ENCODE results near the gene SIPA1L3. TPM values are rescaled to one million over a fixed set of nuclear protein-coding genes. Genes with fewer than 3 reads are reported as not detected.

Gene SIPA1L3
- total and polyA plus RNA-seq, 12 donors: 2.2 to 24.1 (median 11.8) TPM

DNA sequence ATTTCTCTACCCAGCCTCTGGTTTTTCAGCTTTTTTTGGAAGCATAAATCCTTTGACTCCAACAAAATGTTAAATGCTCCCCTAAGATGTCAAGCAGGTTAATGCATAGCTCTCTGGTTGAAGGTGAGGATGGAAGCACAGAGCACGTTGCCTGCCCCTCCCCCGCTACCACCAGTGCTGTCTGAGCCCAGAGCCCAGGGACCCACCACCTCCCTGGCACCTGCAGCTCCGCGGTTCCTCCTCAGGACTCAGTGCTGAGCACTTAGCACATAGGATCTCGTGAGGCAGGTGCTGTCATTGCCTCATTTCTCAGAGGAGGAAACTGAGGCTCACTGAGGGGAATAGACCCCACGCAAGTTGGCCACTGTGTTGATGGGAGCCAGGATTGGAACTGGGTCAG lies 268.4 kb downstream of the SIPA1L3 start:
- peaks cover 0 to 10% (median 0%) of the 10 kb centered on the region in 3 donors for H3K9me3 ChIP-seq (replicated peaks in 1 of 3)
- H3K36me3 ChIP-seq (replicated peaks in 1 of 2): no peaks in the 10 kb centered on the region
- TF ChIP-seq, protein P1, sequence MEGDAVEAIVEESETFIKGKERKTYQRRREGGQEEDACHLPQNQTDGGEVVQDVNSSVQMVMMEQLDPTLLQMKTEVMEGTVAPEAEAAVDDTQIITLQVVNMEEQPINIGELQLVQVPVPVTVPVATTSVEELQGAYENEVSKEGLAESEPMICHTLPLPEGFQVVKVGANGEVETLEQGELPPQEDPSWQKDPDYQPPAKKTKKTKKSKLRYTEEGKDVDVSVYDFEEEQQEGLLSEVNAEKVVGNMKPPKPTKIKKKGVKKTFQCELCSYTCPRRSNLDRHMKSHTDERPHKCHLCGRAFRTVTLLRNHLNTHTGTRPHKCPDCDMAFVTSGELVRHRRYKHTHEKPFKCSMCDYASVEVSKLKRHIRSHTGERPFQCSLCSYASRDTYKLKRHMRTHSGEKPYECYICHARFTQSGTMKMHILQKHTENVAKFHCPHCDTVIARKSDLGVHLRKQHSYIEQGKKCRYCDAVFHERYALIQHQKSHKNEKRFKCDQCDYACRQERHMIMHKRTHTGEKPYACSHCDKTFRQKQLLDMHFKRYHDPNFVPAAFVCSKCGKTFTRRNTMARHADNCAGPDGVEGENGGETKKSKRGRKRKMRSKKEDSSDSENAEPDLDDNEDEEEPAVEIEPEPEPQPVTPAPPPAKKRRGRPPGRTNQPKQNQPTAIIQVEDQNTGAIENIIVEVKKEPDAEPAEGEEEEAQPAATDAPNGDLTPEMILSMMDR (IDR thresholded peaks at IDR 0.05): no peak
- TF ChIP-seq POLR2A (IDR thresholded peaks at IDR 0.05): no peak
- no peaks in the 10 kb centered on the region for H3K4me1 ChIP-seq (replicated peaks in 1 of 2)
- no peak for DNase-seq
- H3K27me3 ChIP-seq: no peaks in the 10 kb centered on the region
- intact Hi-C loops (cut with DNase I): no loop called here
- WGBS, 4 donors: 86 to 92% (median 89%) methylated on average over 5 to 6 of the region's 6 CpGs
- no peak overlapping the region for H3K27ac ChIP-seq
- no peak overlapping the region for H3K4me3 ChIP-seq

DNA sequence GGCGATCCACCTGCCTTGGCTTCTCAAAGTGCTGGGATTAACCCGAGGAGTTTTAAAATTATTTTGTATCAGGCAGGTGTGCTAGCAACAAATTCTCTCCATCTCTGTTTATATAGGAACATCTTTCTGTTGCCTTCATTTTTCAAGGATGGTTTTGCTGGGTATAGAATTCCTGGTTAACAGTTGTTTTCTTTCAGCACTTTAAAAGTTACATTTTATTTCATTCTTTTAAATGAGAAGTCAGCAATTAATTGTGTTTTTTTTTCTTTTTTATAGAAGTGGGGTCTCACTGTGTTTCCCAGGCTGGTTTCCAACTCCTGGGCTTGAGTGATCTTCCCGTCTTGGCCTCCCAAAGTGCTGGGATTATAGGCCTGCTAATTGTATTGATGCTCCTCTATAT lies 273.1 kb downstream of the SIPA1L3 start:
- Histone ChIP-seq H3K36me3 (replicated peaks in 1 of 2) (no peaks in the 10 kb centered on the region), H3K4me3 (no peak overlapping the region), H3K27ac (no peak overlapping the region), H3K9me3 (replicated peaks in 1 of 3) (peaks cover 0 to 13% (median 0%) of the 10 kb centered on the region in 3 donors), H3K4me1 (replicated peaks in 1 of 2) (no peaks in the 10 kb centered on the region), H3K27me3 (no peaks in the 10 kb centered on the region)
- DNase-seq: no peak
- no peak for TF ChIP-seq POLR2A (IDR thresholded peaks at IDR 0.05)
- TF ChIP-seq, protein P1 (IDR thresholded peaks at IDR 0.05): no peak
- intact Hi-C loops (cut with DNase I): no loop called here
- WGBS, 4 donors: 94 to 100% (median 97%) methylated on average over 3 of the region's 3 CpGs

DNA sequence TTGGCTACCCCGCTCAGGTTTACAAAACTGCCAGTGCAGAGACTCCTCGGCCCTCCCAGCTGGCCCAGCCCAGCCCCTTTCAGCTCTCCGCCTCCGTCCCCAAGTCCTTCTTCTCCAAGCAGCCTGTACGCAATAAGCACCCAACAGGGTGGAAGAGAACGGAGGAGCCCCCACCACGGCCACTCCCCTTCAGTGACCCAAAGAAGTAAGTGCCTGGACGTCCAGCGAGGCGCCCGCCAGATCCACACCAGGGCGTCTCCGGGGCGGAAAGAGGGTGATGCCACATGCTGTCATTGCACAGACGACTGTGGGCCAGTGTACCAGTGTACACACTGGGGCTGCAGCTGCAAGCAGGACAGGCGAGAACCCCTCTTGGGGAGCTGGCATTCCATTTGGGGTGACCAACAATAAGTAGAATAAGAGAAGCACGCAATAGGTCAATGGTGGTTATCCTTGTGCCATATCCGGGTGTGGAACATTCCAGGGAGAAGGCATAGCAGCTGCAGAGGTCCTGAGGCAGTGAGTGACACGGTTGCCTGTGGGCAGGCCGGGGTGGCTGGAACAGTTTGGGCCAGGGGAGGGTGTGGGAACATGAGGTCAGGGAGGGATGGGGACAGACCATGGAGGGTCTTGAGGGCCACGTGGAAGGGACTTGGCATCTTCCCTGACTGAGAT lies 275.7 kb downstream of the SIPA1L3 start:
- no peak overlapping the region for H3K27ac ChIP-seq
- no peak for TF ChIP-seq POLR2A (IDR thresholded peaks at IDR 0.05)
- TF ChIP-seq, protein P1 (IDR thresholded peaks at IDR 0.05): no peak
- H3K4me3 ChIP-seq: no peak overlapping the region
- peaks cover 0 to 13% (median 0%) of the 10 kb centered on the region in 3 donors for H3K9me3 ChIP-seq (replicated peaks in 1 of 3)
- no peaks in the 10 kb centered on the region for H3K4me1 ChIP-seq (replicated peaks in 1 of 2)
- WGBS, 4 donors: 89 to 93% (median 91%) methylated on average over 21 of the region's 21 CpGs
- H3K27me3 ChIP-seq: no peaks in the 10 kb centered on the region
- intact Hi-C loops (cut with DNase I): no loop called here
- DNase-seq: no peak
- no peaks in the 10 kb centered on the region for H3K36me3 ChIP-seq (replicated peaks in 1 of 2)

DNA sequence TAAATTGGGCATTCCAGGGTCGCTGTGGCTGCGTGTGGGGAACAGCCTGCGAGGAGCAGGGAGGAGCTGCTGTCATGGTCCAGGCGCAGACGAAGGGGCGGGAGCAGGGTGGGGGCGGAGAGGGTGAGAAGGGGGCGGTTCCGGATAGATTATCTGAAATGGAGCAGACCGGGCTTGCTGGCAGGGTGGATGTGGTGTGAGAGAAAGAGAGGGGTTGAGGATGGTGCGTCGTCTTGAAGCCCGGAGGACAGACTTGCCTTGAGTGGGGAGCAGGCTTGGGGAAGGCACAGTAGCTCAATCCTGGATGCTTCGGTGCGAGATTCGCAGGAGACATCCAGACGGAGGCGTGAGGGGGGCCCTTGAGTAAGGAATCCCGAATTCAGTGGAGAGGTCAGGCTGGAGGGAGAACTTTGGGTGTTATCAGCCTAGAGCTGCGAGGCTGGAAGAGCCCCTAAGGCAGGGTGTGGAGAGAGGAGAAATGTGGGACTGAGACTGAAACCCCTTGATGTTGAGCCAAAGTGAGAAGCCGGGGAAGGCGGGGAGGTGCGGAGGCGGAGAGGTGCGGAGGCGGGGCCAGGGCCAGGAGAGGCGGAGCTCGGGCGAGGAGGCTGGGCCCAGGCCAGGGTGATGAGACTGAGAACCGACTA lies 276.4 kb downstream of the SIPA1L3 start:
- Histone ChIP-seq H3K36me3 (replicated peaks in 1 of 2) (no peaks in the 10 kb centered on the region), H3K9me3 (replicated peaks in 1 of 3) (peaks cover 0 to 13% (median 0%) of the 10 kb centered on the region in 3 donors), H3K4me1 (replicated peaks in 1 of 2) (no peaks in the 10 kb centered on the region), H3K27me3 (no peaks in the 10 kb centered on the region), H3K4me3 (peak overlapping the region in 1 of 4 donors; percentile 43), H3K27ac (peak overlapping the region in 2 of 5 donors; percentile 55 to 69)
- WGBS, 4 donors: 48 to 62% (median 54%) methylated on average over 30 of the region's 30 CpGs
- intact Hi-C loops (cut with DNase I): no loop called here
- DNase-seq: peak in 4 of 7 donors; percentile 35 to 65 (median 41)
- no peak for TF ChIP-seq POLR2A (IDR thresholded peaks at IDR 0.05)
- TF ChIP-seq, protein P1 (IDR thresholded peaks at IDR 0.05): no peak

Data from adrenal gland (tissue), 12 donors.